WTC11 (cell line): ENCODE measurements around the gene RTKN2.

Experiments used
- CREB1 ChIP-seq: sonication (generic); formaldehyde crosslinking; IDR thresholded peaks from 2 replicates; pipeline ENCODE4 v1.8.0; 2023; ENCODE audit warnings: mild to moderate bottlenecking, missing genetic modification reagents
- CREM ChIP-seq: sonication (generic); formaldehyde crosslinking; IDR thresholded peaks from 2 replicates; pipeline ENCODE4 v1.8.1; 2022; ENCODE audit warnings: mild to moderate bottlenecking, missing genetic modification reagents, moderate library complexity
- ETV6 ChIP-seq: sonication (generic); formaldehyde crosslinking; IDR thresholded peaks from 2 replicates; pipeline ENCODE4 v1.8.1; 2022; ENCODE audit warnings: mild to moderate bottlenecking, missing genetic modification reagents
- NFATC4 ChIP-seq: fragments of 250-450 bp; sonication (Bioruptor Pico); IDR thresholded peaks from 2 replicates; pipeline ENCODE4 v1.9.0; 2021; ENCODE audit warnings: mild to moderate bottlenecking
- SMAD3 ChIP-seq: sonication (generic); formaldehyde crosslinking; IDR thresholded peaks from 2 replicates; pipeline ENCODE4 v1.8.0; 2022; ENCODE audit warnings: missing genetic modification reagents, mild to moderate bottlenecking, borderline replicate concordance
- TEAD1 ChIP-seq: sonication (generic); formaldehyde crosslinking; IDR thresholded peaks from 2 replicates; pipeline ENCODE4 v1.8.0; 2022; ENCODE audit warnings: mild to moderate bottlenecking, missing genetic modification reagents
- TEAD4 ChIP-seq: sonication (generic); formaldehyde crosslinking; IDR thresholded peaks from 2 replicates; pipeline ENCODE4 v1.8.0; 2022; ENCODE audit warnings: mild to moderate bottlenecking, missing genetic modification reagents
- ZNF138 ChIP-seq: sonication (generic); formaldehyde crosslinking; conservative IDR thresholded peaks from 2 replicates; pipeline ENCODE4 v1.8.1; 2022; ENCODE audit warnings: mild to moderate bottlenecking, moderate library complexity, missing genetic modification reagents
- ZNF396 ChIP-seq: fragments of 250-450 bp; sonication (Bioruptor Pico); IDR thresholded peaks from 2 replicates; pipeline ENCODE4 v1.8.0; 2021; ENCODE audit warnings: mild to moderate bottlenecking, moderate library complexity, borderline replicate concordance
- TF ChIP-seq, protein P1 (sequence below): fragments of 200-600 bp; IDR thresholded peaks from 2 replicates; pipeline ENCODE4 v1.8.0; 2022; ENCODE audit warnings: antibody characterized with exemption
- TF ChIP-seq, protein P2 (sequence below): sonication (generic); formaldehyde crosslinking; IDR thresholded peaks from 2 replicates; pipeline ENCODE4 v1.8.0; 2022; ENCODE audit warnings: mild to moderate bottlenecking, missing genetic modification reagents
- TF ChIP-seq, protein P3 (sequence below): sonication (generic); formaldehyde crosslinking; IDR thresholded peaks from 2 replicates; pipeline ENCODE4 v1.8.0; 2023; ENCODE audit warnings: missing genetic modification reagents, mild to moderate bottlenecking, borderline replicate concordance

DNA sequence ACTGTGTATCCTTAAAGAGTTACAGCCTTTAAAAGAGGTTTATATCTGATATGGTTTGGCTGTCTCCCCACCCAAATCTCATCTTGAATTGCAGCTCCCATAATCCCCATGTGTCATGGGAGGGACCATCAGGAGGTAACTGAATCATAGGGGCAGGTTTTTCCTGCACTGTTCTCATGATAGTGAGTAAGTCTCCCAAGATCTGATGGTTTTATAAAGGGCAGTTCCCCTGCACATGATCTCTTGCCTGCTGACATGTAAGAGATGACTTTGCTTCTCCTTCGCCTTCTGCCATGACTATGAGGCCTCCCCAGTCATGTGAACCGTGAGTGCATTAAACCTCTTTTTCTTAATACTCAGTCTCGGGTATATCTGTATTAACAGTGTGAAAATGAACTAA lies 9.7 kb downstream of the RTKN2 start:
- TF ChIP-seq ZNF396 (CRISPR knock-in tag) (no peak), CREB1 (no peak), NFATC4 (CRISPR knock-in tag) (no peak), TEAD1 (CRISPR knock-in tag) (no peak), TEAD4 (CRISPR knock-in tag) (no peak), CREM (CRISPR knock-in tag) (no peak), ZNF138 (CRISPR knock-in tag) (no peak), ETV6 (CRISPR knock-in tag) (no peak), SMAD3 (CRISPR knock-in tag) (no peak)
- TF ChIP-seq, protein P1, sequence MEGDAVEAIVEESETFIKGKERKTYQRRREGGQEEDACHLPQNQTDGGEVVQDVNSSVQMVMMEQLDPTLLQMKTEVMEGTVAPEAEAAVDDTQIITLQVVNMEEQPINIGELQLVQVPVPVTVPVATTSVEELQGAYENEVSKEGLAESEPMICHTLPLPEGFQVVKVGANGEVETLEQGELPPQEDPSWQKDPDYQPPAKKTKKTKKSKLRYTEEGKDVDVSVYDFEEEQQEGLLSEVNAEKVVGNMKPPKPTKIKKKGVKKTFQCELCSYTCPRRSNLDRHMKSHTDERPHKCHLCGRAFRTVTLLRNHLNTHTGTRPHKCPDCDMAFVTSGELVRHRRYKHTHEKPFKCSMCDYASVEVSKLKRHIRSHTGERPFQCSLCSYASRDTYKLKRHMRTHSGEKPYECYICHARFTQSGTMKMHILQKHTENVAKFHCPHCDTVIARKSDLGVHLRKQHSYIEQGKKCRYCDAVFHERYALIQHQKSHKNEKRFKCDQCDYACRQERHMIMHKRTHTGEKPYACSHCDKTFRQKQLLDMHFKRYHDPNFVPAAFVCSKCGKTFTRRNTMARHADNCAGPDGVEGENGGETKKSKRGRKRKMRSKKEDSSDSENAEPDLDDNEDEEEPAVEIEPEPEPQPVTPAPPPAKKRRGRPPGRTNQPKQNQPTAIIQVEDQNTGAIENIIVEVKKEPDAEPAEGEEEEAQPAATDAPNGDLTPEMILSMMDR, result no peak
- TF ChIP-seq, protein P2, sequence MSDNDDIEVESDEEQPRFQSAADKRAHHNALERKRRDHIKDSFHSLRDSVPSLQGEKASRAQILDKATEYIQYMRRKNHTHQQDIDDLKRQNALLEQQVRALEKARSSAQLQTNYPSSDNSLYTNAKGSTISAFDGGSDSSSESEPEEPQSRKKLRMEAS, result no peak
- TF ChIP-seq, protein P3, sequence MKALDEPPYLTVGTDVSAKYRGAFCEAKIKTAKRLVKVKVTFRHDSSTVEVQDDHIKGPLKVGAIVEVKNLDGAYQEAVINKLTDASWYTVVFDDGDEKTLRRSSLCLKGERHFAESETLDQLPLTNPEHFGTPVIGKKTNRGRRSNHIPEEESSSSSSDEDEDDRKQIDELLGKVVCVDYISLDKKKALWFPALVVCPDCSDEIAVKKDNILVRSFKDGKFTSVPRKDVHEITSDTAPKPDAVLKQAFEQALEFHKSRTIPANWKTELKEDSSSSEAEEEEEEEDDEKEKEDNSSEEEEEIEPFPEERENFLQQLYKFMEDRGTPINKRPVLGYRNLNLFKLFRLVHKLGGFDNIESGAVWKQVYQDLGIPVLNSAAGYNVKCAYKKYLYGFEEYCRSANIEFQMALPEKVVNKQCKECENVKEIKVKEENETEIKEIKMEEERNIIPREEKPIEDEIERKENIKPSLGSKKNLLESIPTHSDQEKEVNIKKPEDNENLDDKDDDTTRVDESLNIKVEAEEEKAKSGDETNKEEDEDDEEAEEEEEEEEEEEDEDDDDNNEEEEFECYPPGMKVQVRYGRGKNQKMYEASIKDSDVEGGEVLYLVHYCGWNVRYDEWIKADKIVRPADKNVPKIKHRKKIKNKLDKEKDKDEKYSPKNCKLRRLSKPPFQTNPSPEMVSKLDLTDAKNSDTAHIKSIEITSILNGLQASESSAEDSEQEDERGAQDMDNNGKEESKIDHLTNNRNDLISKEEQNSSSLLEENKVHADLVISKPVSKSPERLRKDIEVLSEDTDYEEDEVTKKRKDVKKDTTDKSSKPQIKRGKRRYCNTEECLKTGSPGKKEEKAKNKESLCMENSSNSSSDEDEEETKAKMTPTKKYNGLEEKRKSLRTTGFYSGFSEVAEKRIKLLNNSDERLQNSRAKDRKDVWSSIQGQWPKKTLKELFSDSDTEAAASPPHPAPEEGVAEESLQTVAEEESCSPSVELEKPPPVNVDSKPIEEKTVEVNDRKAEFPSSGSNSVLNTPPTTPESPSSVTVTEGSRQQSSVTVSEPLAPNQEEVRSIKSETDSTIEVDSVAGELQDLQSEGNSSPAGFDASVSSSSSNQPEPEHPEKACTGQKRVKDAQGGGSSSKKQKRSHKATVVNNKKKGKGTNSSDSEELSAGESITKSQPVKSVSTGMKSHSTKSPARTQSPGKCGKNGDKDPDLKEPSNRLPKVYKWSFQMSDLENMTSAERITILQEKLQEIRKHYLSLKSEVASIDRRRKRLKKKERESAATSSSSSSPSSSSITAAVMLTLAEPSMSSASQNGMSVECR (CRISPR knock-in tag), result no peak
